Measurements from ENCODE around the gene PTPN4. TPM values are rescaled to one million over a fixed set of nuclear protein-coding genes. Genes with fewer than 3 reads are reported as not detected.

Gene PTPN4
- total and polyA plus RNA-seq, 2 donors: 4.8 to 58.1 TPM

DNA sequence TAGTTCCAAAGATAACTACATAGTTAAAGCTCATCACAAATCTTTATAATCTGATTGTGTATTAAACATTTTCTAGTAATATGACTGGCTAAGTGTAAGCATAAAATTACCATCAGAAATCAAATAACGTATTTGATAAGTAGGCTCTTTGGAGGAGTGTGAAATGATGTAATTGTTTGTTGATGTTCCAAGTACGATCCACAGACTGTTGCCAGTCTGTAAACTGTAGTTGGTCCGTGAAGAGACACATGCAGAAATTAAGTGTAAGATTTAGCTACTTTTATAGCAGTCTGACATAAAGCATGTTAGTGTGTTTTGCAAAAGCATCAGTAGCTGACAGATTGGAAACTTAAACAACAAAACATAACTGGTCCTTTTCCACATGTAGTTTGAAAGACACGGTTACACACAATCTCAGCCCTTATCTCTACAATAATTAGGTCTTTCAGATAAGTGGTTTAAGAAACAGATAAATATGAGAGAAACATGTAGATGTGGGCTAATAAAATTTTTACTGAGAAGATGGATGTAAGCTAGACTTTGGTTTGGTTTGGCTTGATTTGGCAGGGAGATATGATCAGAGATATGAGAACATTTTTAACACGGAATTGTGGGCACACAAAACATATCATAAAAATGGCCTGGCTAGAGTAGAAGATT is 138.1 kb downstream of the PTPN4 start:
- no peak for DNase-seq (ENCODE audit: extremely low spot score)
- Histone ChIP-seq H3K4me3 (ENCODE audit: low read depth, low read length) (no peak overlapping the region), H3K36me3 (ENCODE audit: insufficient read depth) (peaks cover 1% of the 10 kb centered on the region), H3K27ac (ENCODE audit: low read depth) (no peak overlapping the region), H3K4me1 (ENCODE audit: insufficient read depth) (no peaks in the 10 kb centered on the region)
- 28% methylated on average over 5 of the region's 5 CpGs for WGBS

DNA sequence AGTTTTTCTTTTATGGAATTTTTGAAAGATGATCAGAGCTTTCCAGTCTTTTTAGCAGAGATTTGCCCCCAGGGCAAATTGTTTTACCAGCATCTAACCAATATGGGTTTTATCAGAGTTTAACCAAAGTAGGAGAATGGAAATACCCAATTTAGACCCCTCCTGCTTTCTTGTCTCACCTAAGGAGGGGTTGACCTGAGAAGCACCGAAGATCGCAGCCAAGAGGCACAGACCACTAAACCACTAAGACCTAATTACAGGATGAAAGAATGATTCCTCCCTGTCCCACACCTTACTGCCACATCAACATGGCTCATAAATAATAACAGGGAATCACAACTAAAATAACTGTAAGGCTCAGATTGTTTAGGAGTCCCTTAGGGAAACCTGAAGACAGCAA is 141.3 kb downstream of the PTPN4 start:
- Histone ChIP-seq H3K4me1 (ENCODE audit: insufficient read depth) (no peaks in the 10 kb centered on the region), H3K4me3 (ENCODE audit: low read depth, low read length) (no peak overlapping the region), H3K36me3 (ENCODE audit: insufficient read depth) (peaks cover 2% of the 10 kb centered on the region), H3K27ac (ENCODE audit: low read depth) (no peak overlapping the region)
- no peak for DNase-seq (ENCODE audit: extremely low spot score)
- 97% methylated on average over 2 of the region's 2 CpGs for WGBS

DNA sequence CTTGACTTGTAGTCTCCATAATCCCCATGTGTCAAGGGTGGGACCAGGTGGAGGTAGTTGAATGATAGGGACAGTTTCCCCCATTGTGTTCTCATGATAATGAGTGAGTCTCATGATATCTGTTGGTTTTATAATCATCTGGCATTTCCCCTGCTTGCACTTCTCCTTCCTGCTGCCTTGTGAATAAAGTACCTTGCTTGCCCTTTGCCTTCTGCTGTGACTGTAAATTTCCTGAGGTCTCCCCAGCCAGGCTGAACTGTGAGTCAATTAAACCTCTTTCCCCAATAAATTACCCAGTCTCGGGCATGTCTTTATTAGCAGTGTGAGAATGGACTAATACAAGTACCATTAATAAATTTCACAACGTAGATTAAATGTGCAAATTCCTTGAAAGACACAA is 150.8 kb downstream of the PTPN4 start:
- Histone ChIP-seq H3K4me3 (ENCODE audit: low read depth, low read length) (no peak overlapping the region), H3K27ac (ENCODE audit: low read depth) (no peak overlapping the region), H3K4me1 (ENCODE audit: insufficient read depth) (no peaks in the 10 kb centered on the region), H3K36me3 (ENCODE audit: insufficient read depth) (peaks cover 2% of the 10 kb centered on the region)
- no peak for DNase-seq (ENCODE audit: extremely low spot score)
- 93% methylated on average over 2 of the region's 2 CpGs for WGBS

DNA sequence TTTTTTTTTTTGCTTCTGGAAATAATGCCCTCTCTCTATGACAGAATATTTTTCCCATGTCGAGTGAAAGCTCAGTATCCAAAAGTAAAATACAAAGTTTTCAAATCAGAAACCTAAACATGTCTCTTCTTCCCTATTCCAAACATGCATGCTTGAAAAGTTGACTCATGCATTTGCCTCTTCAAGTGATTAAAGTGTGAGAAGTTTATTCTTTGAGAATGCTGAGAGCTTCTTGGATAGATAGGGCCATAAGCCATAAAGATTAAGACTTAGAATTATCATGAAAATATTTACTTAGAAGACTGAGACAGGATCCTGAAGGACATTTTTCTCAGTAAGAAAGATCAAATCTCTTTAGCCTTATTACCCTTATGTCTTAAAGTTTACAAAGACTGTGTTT is 154.5 kb downstream of the PTPN4 start:
- H3K36me3 ChIP-seq (ENCODE audit: insufficient read depth): peaks cover 2% of the 10 kb centered on the region
- H3K4me1 ChIP-seq (ENCODE audit: insufficient read depth): no peaks in the 10 kb centered on the region
- H3K4me3 ChIP-seq (ENCODE audit: low read depth, low read length): no peak overlapping the region
- DNase-seq (ENCODE audit: extremely low spot score): no peak
- H3K27ac ChIP-seq (ENCODE audit: low read depth): no peak overlapping the region
- 20% methylated on average over 1 of the region's 1 CpG for WGBS

DNA sequence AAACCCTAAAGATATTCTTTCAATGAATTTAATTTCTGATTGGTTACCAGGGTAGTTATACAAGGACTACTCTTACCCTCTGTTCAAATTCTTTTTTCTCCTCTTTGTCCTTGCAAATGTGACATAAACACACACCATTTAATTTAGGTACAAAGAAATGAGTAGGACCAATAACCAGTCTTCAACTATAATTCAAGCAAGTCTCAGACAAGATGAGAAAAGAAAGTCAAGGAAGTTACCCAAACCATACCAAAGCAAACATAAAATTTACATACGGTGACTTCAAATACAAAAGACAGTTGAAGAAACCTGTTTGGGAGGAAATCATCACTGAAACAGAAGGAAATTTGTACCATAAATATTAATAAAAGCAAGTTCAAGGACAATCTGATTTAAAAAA is 162.1 kb downstream of the PTPN4 start:
- Histone ChIP-seq H3K4me3 (ENCODE audit: low read depth, low read length) (no peak overlapping the region), H3K27ac (ENCODE audit: low read depth) (no peak overlapping the region), H3K36me3 (ENCODE audit: insufficient read depth) (no peaks in the 10 kb centered on the region), H3K4me1 (ENCODE audit: insufficient read depth) (no peaks in the 10 kb centered on the region)
- 93% methylated on average over 1 of the region's 1 CpG for WGBS
- DNase-seq (ENCODE audit: extremely low spot score): no peak

DNA sequence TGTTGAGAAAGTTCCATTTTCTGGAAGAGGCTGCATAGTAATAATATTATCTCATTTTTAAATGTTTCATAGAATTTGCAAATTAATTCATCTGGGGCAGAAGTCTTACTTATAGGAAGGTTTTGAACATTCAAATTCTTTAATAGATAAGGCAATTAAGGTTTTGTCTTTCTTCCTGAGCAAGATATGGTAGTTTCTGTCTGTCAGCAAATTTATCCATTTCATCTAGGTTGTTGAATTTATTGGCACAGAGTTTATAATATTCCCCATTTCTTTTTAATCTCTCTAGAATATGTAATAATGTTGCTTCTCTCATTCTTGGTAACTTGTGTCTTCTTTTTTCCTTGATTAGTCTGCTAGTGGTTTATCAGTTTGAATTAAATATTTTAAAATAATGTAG is 163.0 kb downstream of the PTPN4 start:
- no peak for DNase-seq (ENCODE audit: extremely low spot score)
- Histone ChIP-seq H3K4me1 (ENCODE audit: insufficient read depth) (no peaks in the 10 kb centered on the region), H3K4me3 (ENCODE audit: low read depth, low read length) (no peak overlapping the region), H3K27ac (ENCODE audit: low read depth) (no peak overlapping the region), H3K36me3 (ENCODE audit: insufficient read depth) (no peaks in the 10 kb centered on the region)

DNA sequence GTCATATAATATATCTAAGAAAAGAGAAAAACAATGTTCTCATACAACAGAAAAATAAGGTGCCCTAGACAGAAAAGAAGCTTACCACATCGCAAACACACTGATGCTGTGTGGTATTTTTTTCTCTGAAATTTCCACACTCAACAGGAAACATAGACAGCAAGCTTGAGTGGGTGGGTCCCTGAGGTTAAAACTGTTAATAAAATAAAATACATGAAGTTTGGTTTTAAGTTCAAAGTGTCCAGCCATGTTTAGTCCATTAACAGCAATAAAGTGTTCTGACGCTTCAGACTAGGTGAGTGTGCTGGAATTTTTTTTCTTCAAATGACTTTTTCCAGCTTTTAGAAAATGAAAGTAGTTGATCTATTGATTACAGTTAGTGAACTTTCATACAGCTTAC is 169.8 kb downstream of the PTPN4 start:
- H3K4me3 ChIP-seq (ENCODE audit: low read depth, low read length): no peak overlapping the region
- DNase-seq (ENCODE audit: extremely low spot score): no peak
- no peaks in the 10 kb centered on the region for H3K36me3 ChIP-seq (ENCODE audit: insufficient read depth)
- WGBS: 84% methylated on average over 2 of the region's 2 CpGs
- H3K4me1 ChIP-seq (ENCODE audit: insufficient read depth): no peaks in the 10 kb centered on the region
- H3K27ac ChIP-seq (ENCODE audit: low read depth): no peak overlapping the region

DNA sequence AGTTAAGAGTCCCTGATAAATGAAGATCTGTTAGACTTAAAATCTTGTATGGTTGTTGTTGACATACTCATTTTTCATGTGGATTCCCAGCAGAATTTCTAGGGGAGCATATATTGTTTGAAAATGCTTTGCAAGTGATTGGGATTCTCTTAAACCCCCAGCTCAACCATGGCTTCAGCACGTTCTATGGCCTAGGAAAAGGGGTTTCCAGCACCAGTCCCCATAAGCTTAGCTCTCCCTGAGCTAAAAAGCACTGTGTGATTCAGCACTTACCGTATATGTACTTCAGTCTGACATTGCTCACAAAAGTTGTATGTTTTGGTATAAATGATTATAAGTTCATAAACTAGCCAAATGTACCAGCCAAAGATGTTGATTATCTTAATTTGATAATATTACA is 173.1 kb downstream of the PTPN4 start:
- WGBS: 93% methylated on average over 2 of the region's 2 CpGs
- Histone ChIP-seq H3K27ac (ENCODE audit: low read depth) (no peak overlapping the region), H3K36me3 (ENCODE audit: insufficient read depth) (peaks cover 2% of the 10 kb centered on the region), H3K4me1 (ENCODE audit: insufficient read depth) (no peaks in the 10 kb centered on the region), H3K4me3 (ENCODE audit: low read depth, low read length) (no peak overlapping the region)
- no peak for DNase-seq (ENCODE audit: extremely low spot score)

DNA sequence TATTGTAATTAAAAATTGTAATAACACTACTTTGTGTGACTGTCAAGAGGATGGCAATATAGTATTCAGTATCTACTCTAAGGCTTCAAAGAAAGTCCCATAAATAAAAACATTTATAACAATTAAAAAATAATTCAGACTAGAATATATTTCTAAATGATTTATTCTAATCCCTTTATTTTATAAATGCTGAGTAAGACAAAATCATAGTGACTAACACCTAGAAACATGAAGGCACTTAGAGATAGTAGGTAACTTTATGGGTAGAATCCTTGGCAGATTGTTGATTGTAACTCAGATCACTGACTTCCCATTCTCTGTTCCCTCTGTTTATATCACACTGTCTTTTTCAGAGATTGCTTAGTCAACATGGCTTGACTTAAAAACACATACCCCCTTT is 174.6 kb downstream of the PTPN4 start:
- H3K4me3 ChIP-seq (ENCODE audit: low read depth, low read length): no peak overlapping the region
- H3K27ac ChIP-seq (ENCODE audit: low read depth): no peak overlapping the region
- H3K36me3 ChIP-seq (ENCODE audit: insufficient read depth): peaks cover 2% of the 10 kb centered on the region
- no peaks in the 10 kb centered on the region for H3K4me1 ChIP-seq (ENCODE audit: insufficient read depth)
- DNase-seq (ENCODE audit: extremely low spot score): no peak

DNA sequence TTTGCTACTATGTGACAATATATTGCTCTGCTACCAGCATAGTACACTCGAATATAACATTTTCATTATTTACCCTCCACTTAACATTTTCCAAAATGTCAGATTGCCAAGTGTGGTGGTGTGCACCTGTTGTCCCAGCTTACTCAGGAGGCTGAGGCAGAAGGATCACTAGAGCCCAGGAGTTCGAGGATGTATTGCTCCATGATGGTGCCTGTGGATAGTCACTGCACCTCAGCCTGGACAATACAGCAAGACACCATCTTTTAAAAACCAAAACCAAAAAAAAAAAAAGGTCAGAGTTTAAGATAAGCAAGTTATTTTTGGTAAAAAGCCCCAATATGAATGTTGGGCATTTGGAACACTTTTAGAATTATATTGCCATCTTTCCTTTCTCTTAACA is 178.0 kb downstream of the PTPN4 start:
- 91% methylated on average over 2 of the region's 2 CpGs for WGBS
- H3K36me3 ChIP-seq (ENCODE audit: insufficient read depth): peaks cover 2% of the 10 kb centered on the region
- no peak for DNase-seq (ENCODE audit: extremely low spot score)
- no peaks in the 10 kb centered on the region for H3K4me1 ChIP-seq (ENCODE audit: insufficient read depth)
- no peak overlapping the region for H3K27ac ChIP-seq (ENCODE audit: low read depth)
- no peak overlapping the region for H3K4me3 ChIP-seq (ENCODE audit: low read depth, low read length)

DNA sequence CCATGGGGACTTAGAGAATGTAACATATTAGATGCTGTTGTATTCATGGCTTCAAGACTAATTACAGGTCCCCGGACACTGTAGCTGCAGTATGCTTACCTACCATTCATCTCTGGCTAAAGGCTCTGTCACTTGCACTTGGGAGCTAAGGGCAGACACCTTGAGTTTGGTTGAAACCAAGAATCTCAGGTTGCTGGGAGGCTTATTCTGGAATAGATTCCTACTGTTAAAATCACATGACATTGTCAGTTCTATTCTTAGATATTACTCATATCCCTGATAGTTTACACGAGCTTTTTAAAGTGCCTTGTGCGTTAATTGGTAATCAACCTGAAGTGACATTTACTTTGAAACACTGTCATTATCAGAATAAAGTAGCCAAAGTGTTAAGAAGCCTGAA is 180.2 kb downstream of the PTPN4 start:
- H3K4me3 ChIP-seq (ENCODE audit: low read depth, low read length): no peak overlapping the region
- WGBS: 87% methylated on average over 3 of the region's 3 CpGs

DNA sequence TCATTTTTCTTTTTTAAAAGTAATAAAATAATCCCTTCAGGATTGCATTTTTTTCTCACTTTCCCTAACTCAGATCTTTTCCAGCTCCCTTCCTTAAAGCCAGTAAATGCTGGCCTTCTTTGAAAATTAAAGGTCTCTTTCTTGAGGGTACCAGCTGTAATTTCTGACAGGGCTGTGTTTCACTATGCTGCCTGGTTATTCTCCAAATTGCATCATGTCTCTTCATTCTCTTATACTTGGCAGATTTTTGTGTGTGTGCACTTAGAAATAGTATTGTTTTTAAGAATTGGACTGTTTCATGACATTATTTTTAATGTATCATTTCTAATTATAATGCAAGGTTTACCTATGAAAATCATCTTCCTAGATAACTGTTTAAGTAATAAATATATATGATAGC is 181.1 kb downstream of the PTPN4 start:
- no peak overlapping the region for H3K27ac ChIP-seq (ENCODE audit: low read depth)
- no peaks in the 10 kb centered on the region for H3K36me3 ChIP-seq (ENCODE audit: insufficient read depth)
- no peak for DNase-seq (ENCODE audit: extremely low spot score)
- H3K4me1 ChIP-seq (ENCODE audit: insufficient read depth): no peaks in the 10 kb centered on the region
- no peak overlapping the region for H3K4me3 ChIP-seq (ENCODE audit: low read depth, low read length)

More for the DNA sequence above, 180.2 kb downstream of the PTPN4 start:
- H3K27ac ChIP-seq (ENCODE audit: low read depth): no peak overlapping the region
- no peak for DNase-seq (ENCODE audit: extremely low spot score)
- no peaks in the 10 kb centered on the region for H3K4me1 ChIP-seq (ENCODE audit: insufficient read depth)
- H3K36me3 ChIP-seq (ENCODE audit: insufficient read depth): no peaks in the 10 kb centered on the region

DNA sequence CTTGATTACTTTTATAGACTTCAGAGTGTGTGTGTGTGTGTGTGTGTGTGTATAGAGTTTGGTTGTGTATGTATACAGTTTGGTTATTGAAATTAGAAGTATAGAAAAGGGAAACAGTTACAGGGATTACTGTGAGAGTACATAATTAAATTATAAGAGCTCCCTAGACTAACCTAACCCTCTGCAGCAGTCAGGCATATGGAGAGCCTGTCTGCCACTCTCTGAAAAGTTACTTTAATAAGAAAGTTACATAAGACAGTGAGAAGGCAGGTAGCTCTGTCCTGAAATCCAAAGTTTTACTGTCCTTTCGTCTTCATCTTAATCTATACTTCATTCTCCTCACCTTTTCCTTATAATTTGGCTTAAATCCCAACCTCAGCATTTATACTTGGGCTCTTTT is 181.7 kb downstream of the PTPN4 start:
- no peaks in the 10 kb centered on the region for H3K4me1 ChIP-seq (ENCODE audit: insufficient read depth)
- no peak overlapping the region for H3K27ac ChIP-seq (ENCODE audit: low read depth)
- H3K4me3 ChIP-seq (ENCODE audit: low read depth, low read length): no peak overlapping the region
- WGBS: 96% methylated on average over 1 of the region's 1 CpG
- DNase-seq (ENCODE audit: extremely low spot score): no peak
- H3K36me3 ChIP-seq (ENCODE audit: insufficient read depth): no peaks in the 10 kb centered on the region

DNA sequence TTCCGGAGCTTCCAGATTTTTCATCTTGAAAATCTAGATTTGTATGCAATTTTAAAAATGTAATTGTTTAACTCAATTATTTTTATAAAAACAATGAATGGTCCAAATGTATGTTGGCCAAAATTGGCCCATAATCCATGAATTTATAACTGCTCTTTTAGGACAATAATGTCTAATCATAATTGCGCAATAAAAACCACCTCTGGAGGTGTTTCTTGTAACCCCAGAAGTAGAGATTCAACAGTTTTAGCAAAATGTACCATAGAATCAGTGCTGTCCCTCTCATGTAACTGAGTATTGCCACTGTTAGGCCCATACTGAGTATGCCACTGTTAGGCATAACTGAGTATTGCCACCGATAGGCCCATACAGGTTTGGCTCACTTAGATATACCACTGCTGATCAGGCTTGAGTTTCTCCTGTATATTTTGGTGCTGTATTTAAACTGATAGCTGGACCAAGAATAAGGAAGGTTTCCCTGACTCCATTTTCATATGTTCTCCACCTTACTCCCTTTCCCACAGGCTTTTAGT is 182.3 kb downstream of the PTPN4 start:
- H3K4me3 ChIP-seq (ENCODE audit: low read depth, low read length): no peak overlapping the region
- no peaks in the 10 kb centered on the region for H3K36me3 ChIP-seq (ENCODE audit: insufficient read depth)
- no peak for DNase-seq (ENCODE audit: extremely low spot score)
- H3K4me1 ChIP-seq (ENCODE audit: insufficient read depth): no peaks in the 10 kb centered on the region
- no peak overlapping the region for H3K27ac ChIP-seq (ENCODE audit: low read depth)
- 98% methylated on average over 3 of the region's 3 CpGs for WGBS

DNA sequence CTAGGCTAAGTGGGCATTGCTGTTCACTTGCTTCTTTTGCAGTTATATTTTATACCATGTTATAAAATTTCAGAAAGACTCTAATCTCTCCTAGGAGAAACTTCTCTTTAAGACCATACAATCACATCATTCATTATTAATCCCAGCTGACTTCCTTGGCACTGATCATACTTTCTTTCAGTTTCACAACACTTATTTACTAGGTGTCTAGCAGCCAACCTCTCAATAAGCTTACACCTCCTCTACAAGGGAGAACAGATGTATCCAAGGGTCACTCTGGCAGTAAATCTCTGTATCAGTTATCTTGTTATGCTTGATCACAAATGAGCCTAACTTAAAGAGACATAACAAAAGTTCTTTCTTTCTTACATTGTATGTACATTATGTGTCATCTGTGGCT is 183.3 kb downstream of the PTPN4 start:
- Histone ChIP-seq H3K4me1 (ENCODE audit: insufficient read depth) (no peaks in the 10 kb centered on the region), H3K36me3 (ENCODE audit: insufficient read depth) (no peaks in the 10 kb centered on the region), H3K27ac (ENCODE audit: low read depth) (no peak overlapping the region)

More for the DNA sequence above, 183.3 kb downstream of the PTPN4 start:
- no peak for DNase-seq (ENCODE audit: extremely low spot score)
- H3K4me3 ChIP-seq (ENCODE audit: low read depth, low read length): no peak overlapping the region
